T-helper 2 cell treated with Interferon-gamma antibody and Interleukin-4, amounts not matched to agents 5 μg/mL and 100 μg/mL, for 36 hours (primary cell): Measurements from ENCODE around the gene NPSR1.

Source experiments
- DNase-seq: peaks from one replicate; pipeline ENCODE4 v3.0.0; 2021; ENCODE audit warnings: low spot score
- H3K27ac Mint-ChIP-seq: one replicate; pipeline ENCODE4 v1.8.0; 2021; ENCODE audit warnings: mild to moderate bottlenecking, mixed read lengths
- H3K27me3 Mint-ChIP-seq: one replicate; pipeline ENCODE4 v1.8.0; 2021; ENCODE audit warnings: low read depth, mixed read lengths
- H3K36me3 Mint-ChIP-seq: one replicate; pipeline ENCODE4 v1.8.0; 2021; ENCODE audit warnings: low read depth, mixed read lengths
- H3K4me1 Mint-ChIP-seq: one replicate; pipeline ENCODE4 v1.8.0; 2021; ENCODE audit warnings: low read depth, mixed read lengths
- H3K4me3 Mint-ChIP-seq: one replicate; pipeline ENCODE4 v1.8.0; 2022; ENCODE audit warnings: mild to moderate bottlenecking, moderate library complexity, mixed read lengths
- H3K9me3 Mint-ChIP-seq: one replicate; pipeline ENCODE4 v1.8.0; 2021; ENCODE audit warnings: mixed read lengths

Gene NPSR1

DNA sequence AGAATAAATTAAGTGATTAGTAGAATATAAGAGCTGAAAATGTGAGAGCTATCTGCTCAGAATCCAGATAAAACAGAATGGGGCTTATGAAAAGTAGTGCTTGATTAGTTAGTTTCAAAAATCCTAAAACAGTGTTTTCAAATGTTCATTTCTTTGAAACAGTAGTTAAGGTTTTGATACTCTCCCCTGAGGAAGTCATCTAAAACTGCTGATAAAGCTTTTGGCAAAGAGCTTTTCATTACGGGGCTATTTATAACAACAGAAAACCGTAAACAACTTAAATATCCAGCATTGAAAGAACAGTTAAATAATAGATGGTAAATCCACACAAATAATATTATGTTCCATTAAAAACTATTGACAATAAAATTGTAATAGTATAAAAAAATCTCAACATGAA, 77.5 kb downstream of the NPSR1 start:
- DNase-seq, result no peak
- H3K4me1 Mint-ChIP-seq, result no peaks in the 10 kb centered on the region
- H3K9me3 Mint-ChIP-seq, result no peaks in the 10 kb centered on the region
- H3K4me3 Mint-ChIP-seq, result no peak overlapping the region
- H3K27ac Mint-ChIP-seq, result no peak overlapping the region
- no peaks in the 10 kb centered on the region for H3K36me3 Mint-ChIP-seq
- H3K27me3 Mint-ChIP-seq, result peaks cover 8% of the 10 kb centered on the region

DNA sequence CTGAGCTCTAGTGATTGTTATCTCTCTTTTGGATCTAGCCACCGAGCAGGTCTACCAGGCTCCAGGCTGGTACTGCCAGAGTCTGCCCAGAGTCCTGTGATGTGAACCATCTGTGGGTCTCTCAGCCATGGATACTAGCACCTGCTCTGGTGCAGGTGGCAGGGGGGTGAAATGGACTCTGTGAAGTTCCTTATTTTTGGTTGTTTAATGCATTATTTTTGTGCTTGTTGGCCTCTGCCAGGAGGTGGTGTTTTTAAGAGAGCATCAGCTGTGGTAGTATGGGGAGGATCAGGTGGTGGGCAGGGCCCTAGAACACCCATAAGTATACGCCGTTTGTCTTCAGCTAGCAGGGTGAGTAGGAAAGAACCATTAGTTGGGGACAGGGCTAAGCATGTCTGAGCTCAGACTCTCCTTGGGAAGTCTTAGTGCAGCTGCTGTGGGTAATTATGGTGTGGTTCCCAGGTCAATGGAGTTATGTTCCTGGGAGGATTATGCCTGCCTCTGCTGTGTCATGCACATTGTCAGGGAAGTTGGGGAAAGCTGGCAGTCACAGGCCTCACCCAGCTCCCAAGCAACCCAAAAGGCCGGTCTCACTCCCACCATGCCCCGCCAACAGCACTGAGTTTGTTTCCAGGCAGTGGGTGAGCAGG, 81.8 kb downstream of the NPSR1 start:
- no peak for DNase-seq
- H3K4me1 Mint-ChIP-seq, result no peaks in the 10 kb centered on the region
- H3K9me3 Mint-ChIP-seq, result no peaks in the 10 kb centered on the region
- H3K27me3 Mint-ChIP-seq, result peaks cover 2% of the 10 kb centered on the region
- no peak overlapping the region for H3K4me3 Mint-ChIP-seq
- no peaks in the 10 kb centered on the region for H3K36me3 Mint-ChIP-seq
- no peak overlapping the region for H3K27ac Mint-ChIP-seq

DNA sequence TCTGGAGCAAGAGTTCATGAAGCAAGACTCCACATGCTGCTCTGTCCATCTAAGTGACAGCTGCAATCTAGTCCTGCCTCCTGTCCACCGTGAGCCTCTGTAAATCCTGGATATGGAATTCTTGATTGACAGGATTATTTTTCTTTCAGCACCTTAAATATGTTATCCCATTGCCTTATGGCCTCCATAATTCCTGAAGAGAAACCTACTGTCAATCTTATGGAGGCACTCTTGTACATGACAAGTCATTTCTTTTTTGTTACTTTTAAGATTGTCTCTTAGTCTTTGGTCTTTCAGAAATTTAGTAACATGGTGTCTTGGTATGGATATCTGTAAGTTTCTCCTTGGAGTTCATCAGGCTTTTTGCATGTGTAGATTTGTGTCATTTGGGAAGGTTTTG, 82.8 kb downstream of the NPSR1 start:
- no peak overlapping the region for H3K27ac Mint-ChIP-seq
- no peaks in the 10 kb centered on the region for H3K36me3 Mint-ChIP-seq
- no peak for DNase-seq
- H3K27me3 Mint-ChIP-seq, result no peaks in the 10 kb centered on the region
- no peak overlapping the region for H3K4me3 Mint-ChIP-seq
- no peaks in the 10 kb centered on the region for H3K9me3 Mint-ChIP-seq
- H3K4me1 Mint-ChIP-seq, result no peaks in the 10 kb centered on the region

DNA sequence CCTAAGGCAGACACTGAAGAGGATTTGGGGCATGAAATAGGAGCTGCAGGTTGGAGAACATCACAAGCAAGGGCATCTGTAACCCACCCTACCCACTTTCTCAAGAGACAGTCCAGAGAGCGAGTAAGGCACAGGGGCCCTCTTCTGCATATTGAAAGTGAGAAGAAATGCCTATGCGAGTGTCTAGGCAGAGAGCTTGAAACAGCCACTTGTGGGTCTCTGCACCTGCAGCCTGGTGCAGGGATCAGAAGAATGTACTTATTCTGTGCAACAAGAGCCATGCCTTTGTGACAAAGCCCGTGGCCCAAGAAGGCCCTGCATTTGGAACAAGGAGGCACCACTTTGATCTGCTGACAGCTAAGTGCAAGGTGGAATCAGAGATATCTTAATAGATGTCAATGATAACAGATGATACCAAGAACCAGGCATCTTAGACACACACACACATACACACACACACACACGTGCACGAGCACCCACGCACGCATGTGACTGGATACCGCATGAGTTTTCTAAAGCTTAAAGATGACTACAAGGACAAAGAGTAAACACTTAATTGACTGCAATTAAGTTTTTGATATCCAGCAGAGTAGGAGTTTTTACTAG, 89.3 kb downstream of the NPSR1 start:
- Mint-ChIP-seq H3K27ac (no peak overlapping the region), H3K4me1 (no peaks in the 10 kb centered on the region), H3K9me3 (no peaks in the 10 kb centered on the region), H3K27me3 (no peaks in the 10 kb centered on the region), H3K36me3 (no peaks in the 10 kb centered on the region), H3K4me3 (no peak overlapping the region)
- no peak for DNase-seq

DNA sequence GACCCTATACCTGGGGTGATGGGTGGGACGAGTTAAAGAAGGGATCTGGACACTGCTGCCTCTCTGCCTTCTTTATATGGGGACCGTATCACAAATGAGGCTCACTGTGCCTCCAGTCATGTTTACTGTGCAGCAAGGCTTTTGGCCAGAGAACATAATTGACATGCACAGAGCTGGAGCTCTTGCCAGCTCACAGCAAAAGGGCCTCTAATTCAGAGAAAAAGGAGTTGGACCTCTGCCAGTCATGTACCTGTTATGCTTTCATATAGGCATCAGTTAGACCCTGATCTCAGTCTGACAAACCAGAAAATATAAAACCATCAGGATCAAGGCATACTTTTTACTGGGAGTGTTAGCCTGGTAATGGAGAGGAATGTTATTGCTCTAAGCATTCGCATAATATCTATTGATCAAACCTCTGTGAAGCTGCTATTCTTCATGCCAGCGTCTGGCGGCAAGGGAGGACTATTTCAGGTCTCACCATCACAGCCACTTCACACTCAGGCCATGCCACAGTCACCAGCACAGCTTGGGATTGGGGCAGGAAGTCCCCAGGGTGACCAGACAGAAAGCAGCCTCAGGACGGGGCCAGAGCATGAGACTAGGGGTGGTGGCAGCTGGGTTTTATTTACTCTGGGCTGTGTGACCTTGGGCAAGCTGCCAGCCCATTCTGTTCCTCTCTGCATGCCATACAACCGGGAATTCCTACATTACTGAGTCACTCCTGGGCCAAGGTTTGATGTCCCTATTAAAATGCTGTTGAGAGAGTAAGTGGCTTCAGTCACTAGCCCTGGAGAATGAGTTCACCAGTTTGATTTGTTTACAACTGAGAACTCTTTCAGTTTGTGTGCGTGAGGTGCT, 90.1 kb downstream of the NPSR1 start:
- DNase-seq, result no peak
- Mint-ChIP-seq H3K27me3 (no peaks in the 10 kb centered on the region), H3K9me3 (no peaks in the 10 kb centered on the region), H3K4me1 (no peaks in the 10 kb centered on the region), H3K4me3 (no peak overlapping the region), H3K36me3 (no peaks in the 10 kb centered on the region), H3K27ac (no peak overlapping the region)

DNA sequence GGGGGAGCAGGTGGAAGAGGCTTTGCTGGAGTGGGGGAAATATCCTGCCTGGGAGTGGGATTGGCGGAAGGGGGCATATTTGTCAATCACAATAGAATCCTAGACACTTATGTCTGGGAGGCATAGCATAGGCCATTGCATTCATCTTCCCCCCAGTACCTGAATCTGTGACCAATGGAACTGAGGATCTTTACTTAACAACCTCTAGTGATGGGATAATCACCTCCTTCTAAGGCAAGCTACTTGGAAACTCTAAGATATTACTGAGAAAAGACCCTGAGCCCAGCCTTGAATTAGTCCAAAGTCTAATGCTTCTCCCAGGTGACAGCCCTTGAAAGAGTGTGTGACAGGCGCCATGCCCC, 90.7 kb downstream of the NPSR1 start:
- no peak overlapping the region for H3K4me3 Mint-ChIP-seq
- H3K4me1 Mint-ChIP-seq, result no peaks in the 10 kb centered on the region
- no peak for DNase-seq
- no peak overlapping the region for H3K27ac Mint-ChIP-seq
- H3K27me3 Mint-ChIP-seq, result no peaks in the 10 kb centered on the region
- no peaks in the 10 kb centered on the region for H3K9me3 Mint-ChIP-seq
- no peaks in the 10 kb centered on the region for H3K36me3 Mint-ChIP-seq

DNA sequence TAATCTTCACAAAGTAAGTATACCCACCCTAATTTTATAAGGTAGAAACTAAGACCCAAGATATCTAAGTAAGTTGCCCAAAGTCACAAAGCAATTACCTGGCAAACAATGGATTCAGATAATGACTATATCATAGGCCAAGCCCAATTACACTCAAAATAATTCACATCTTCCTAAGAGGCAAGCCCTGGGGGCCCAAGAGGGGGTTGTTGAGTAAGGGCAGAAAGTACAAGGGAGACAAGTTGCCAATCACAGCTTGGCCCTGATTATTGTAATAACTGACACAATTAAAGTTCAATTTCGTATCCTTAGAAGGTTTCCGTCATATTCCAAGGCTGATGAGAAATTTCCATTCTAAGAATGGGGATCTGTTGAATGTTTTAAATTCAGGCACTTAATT, 91.4 kb downstream of the NPSR1 start:
- no peaks in the 10 kb centered on the region for H3K27me3 Mint-ChIP-seq
- H3K9me3 Mint-ChIP-seq, result no peaks in the 10 kb centered on the region
- H3K4me3 Mint-ChIP-seq, result no peak overlapping the region
- DNase-seq, result no peak
- H3K4me1 Mint-ChIP-seq, result no peaks in the 10 kb centered on the region
- H3K27ac Mint-ChIP-seq, result no peak overlapping the region
- no peaks in the 10 kb centered on the region for H3K36me3 Mint-ChIP-seq

DNA sequence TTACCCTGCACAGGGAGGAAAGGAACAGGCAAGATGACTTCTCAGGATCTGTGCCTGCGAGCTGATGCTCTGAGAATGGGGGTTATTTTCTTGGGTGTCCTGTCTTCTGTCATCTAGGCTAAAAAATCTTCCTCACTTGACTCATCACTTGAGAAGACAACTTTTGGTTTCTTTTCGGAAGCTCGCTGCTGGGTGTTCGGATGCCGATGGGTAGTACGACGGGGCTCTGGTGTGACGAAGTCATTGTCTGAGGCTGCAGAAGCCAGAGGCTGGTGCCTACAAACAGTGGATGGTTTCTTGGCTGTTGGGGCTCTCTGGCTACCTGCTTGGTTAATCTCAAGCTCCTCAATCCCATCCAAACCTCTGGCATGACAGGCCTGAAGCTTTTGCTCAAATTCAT, 92.2 kb downstream of the NPSR1 start:
- H3K36me3 Mint-ChIP-seq, result no peaks in the 10 kb centered on the region
- H3K27me3 Mint-ChIP-seq, result no peaks in the 10 kb centered on the region
- no peaks in the 10 kb centered on the region for H3K9me3 Mint-ChIP-seq
- H3K27ac Mint-ChIP-seq, result no peak overlapping the region
- DNase-seq, result no peak
- no peaks in the 10 kb centered on the region for H3K4me1 Mint-ChIP-seq
- H3K4me3 Mint-ChIP-seq, result no peak overlapping the region

DNA sequence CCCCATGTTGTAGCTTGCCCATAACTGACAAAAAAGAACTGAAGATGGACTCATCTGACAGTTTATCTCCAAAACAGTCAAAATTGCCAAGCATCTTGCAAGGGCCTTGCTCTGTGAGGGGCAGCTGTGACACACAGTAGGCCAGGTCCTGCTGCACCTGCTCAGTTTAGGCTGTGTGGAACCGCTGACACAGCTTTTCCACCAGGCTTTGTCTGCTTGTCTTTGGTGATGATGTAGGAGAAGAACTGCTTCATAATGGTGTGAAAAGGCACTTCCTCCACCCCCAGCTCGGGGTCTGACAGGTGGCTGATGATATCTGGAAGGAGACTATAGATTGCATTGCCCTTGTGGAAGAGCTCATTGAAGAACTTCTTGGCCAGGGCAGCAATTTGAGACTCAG, 92.6 kb downstream of the NPSR1 start:
- no peak overlapping the region for H3K4me3 Mint-ChIP-seq
- DNase-seq, result no peak
- no peak overlapping the region for H3K27ac Mint-ChIP-seq
- no peaks in the 10 kb centered on the region for H3K9me3 Mint-ChIP-seq
- H3K4me1 Mint-ChIP-seq, result no peaks in the 10 kb centered on the region
- H3K27me3 Mint-ChIP-seq, result no peaks in the 10 kb centered on the region
- H3K36me3 Mint-ChIP-seq, result no peaks in the 10 kb centered on the region

DNA sequence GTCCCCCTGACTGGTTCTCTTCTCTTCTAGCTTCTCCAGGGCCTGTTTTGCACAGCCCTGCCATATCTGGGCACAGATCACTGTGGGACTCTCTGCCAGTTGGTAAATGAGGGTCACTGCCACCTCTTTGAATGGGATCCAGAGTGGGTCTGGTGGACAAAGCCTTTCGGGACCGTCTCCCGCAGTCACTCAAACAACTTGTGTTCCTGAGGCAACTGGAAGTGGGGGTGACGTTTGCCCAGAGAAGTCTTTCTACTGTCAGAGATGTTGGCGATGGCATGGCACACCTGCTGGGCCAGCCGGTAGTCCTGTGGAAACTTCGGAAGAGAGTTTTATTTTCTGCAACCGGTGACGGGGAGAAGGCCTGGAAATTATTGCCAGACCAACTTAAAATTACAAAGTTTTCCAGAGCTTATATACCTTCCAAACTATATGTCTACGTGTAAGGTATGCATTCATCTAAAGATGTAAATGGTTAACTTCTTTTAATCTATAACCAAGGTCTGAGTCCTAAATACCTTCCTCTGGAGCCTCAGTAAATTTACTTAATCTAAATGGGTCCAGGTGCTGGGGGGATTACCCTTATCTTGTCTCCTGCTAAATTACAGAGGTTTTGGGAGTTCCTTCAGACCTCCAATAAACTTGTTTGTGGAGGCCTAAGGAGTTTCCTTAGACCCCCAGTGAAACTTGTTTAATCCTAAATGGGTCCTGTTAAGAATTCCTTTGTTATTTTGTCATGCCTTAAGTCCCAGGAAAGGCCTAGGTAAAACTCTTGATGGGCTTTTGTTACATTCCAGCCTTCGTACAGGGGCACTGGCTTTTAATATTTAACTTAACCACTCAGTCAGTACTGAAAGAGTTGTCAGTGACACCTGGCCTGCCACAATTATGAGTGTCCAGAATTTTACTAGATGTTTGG, 94.0 kb downstream of the NPSR1 start:
- no peaks in the 10 kb centered on the region for H3K9me3 Mint-ChIP-seq
- H3K36me3 Mint-ChIP-seq, result no peaks in the 10 kb centered on the region

DNA sequence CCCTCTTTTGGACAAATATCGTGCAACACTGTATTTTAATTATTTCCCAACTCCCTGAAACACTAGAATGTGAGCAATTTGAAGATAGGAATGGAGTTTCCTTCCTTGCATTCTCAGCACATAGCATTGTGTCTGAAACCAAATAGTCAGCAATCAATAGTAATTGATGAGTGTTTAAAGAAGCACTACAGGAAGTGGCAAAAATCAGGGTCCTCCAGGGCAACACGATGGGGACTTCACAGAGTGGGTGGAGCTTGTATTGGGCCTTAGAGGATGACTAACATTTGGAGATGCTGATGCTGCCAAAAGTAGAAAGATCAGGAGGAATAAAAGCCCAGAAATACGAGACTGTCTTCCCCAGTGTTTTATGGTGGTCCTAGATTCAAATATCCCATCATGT, 94.9 kb downstream of the NPSR1 start:
- no peak for DNase-seq
- H3K27me3 Mint-ChIP-seq, result no peaks in the 10 kb centered on the region
- H3K9me3 Mint-ChIP-seq, result no peaks in the 10 kb centered on the region
- H3K36me3 Mint-ChIP-seq, result no peaks in the 10 kb centered on the region
- H3K27ac Mint-ChIP-seq, result no peak overlapping the region
- no peak overlapping the region for H3K4me3 Mint-ChIP-seq
- no peaks in the 10 kb centered on the region for H3K4me1 Mint-ChIP-seq

More for the DNA sequence above, 94.0 kb downstream of the NPSR1 start:
- no peak overlapping the region for H3K4me3 Mint-ChIP-seq
- H3K4me1 Mint-ChIP-seq, result no peaks in the 10 kb centered on the region
- no peak overlapping the region for H3K27ac Mint-ChIP-seq
- DNase-seq, result no peak
- no peaks in the 10 kb centered on the region for H3K27me3 Mint-ChIP-seq

DNA sequence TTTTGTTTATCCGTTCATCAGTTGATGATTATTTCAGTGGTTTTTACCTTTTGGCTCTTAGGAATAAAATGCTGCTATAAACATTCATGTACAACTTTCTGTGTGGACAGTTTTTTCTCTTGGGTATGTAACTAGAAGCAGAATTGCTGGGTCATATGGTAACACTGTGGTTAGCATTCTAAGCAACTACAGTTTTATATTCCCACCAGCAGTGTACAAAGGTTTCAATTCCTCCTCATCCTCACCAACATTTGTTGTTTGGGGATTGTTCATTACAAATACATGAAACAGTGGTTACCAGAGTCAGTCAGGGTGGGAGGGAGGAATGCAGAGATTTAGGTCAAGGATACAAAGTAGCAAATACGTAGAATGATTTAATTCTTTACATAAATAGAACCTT, 97.0 kb downstream of the NPSR1 start:
- no peak overlapping the region for H3K27ac Mint-ChIP-seq
- H3K9me3 Mint-ChIP-seq, result no peaks in the 10 kb centered on the region
- no peak overlapping the region for H3K4me3 Mint-ChIP-seq
- DNase-seq, result no peak
- H3K36me3 Mint-ChIP-seq, result no peaks in the 10 kb centered on the region
- no peaks in the 10 kb centered on the region for H3K4me1 Mint-ChIP-seq
- no peaks in the 10 kb centered on the region for H3K27me3 Mint-ChIP-seq

DNA sequence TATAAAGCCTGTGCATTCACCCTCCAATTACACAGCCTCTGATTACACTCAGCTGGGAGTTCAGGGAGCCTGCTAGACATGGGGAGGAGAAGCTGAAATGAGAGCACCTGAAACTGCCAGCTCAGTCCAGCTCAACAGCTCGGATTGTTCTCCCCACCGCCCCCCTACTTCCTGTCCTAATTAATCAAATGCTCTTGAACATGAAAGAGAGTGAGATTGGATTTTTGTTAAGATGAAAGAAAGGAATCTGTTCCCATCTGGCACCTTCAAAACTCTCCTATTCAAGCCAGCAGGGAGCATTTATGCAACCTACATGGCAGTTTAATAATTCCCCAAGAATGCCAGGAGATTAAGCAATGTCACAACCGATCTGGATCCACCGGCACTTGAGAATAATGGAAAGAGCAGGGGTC, 98.0 kb downstream of the NPSR1 start:
- no peaks in the 10 kb centered on the region for H3K36me3 Mint-ChIP-seq
- no peak for DNase-seq

DNA sequence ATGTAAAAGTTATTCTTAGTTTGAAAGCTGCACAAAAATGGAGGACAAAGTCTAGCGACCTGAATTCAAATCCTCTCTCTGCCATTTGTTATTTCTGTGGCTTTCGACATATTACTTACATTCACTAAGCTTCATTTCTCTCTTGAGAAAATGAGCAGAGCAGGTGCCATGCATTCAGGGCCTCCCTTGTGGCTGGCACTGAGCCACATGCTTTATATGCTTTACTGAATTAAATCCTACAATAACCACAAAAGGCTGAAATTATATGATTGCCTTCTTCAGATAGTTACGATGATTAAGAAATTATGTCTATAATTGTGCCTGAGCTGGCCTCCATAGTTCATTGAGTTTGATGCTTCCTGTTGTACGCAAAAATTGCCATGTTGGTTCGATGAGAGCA, 98.7 kb downstream of the NPSR1 start:
- no peak for DNase-seq
- Mint-ChIP-seq H3K4me3 (no peak overlapping the region), H3K27me3 (no peaks in the 10 kb centered on the region), H3K9me3 (no peaks in the 10 kb centered on the region), H3K36me3 (no peaks in the 10 kb centered on the region), H3K27ac (no peak overlapping the region), H3K4me1 (no peaks in the 10 kb centered on the region)

More for the DNA sequence above, 98.0 kb downstream of the NPSR1 start:
- H3K9me3 Mint-ChIP-seq, result no peaks in the 10 kb centered on the region
- no peak overlapping the region for H3K4me3 Mint-ChIP-seq
- H3K4me1 Mint-ChIP-seq, result no peaks in the 10 kb centered on the region
- H3K27ac Mint-ChIP-seq, result no peak overlapping the region
- H3K27me3 Mint-ChIP-seq, result no peaks in the 10 kb centered on the region
